Fibroblast of lung (primary cell): ENCODE data around the gene TMEM154. TPM values are rescaled to one million over a fixed set of nuclear protein-coding genes. Genes with fewer than 3 reads are reported as not detected.

Source experiments
- DNase-seq, 2 donors: peaks; one replicate each; pipeline versions ENCODE4 v3.0.0 to v3.0.0-alpha.2; 2010; ENCODE audit warnings: low read depth in 2 of 2
- H2AFZ ChIP-seq: 2 replicates; pipeline ENCODE4 v1.5.1; 2012; ENCODE audit warnings: low read length, control low read depth, inconsistent platforms
- H3K27ac ChIP-seq: 2 replicates; pipeline ENCODE4 v1.5.1; 2011; ENCODE audit warnings: low read length, control low read depth; ENCODE audit not compliant: insufficient read depth
- H3K27me3 ChIP-seq: 2 replicates; pipeline ENCODE4 v1.5.1; 2011; ENCODE audit warnings: mild to moderate bottlenecking, low read length; ENCODE audit not compliant: control insufficient read depth, insufficient read depth
- H3K36me3 ChIP-seq: 2 replicates; pipeline ENCODE4 v1.5.1; 2011; ENCODE audit warnings: low read length; ENCODE audit not compliant: control insufficient read depth, insufficient read depth
- H3K4me1 ChIP-seq: 2 replicates; pipeline ENCODE4 v1.5.1; 2011; ENCODE audit warnings: low read length; ENCODE audit not compliant: control insufficient read depth, insufficient read depth; ENCODE audit errors: extremely low read depth
- H3K4me2 ChIP-seq: 2 replicates; pipeline ENCODE4 v1.5.1; 2011; ENCODE audit warnings: low read length, control low read depth; ENCODE audit not compliant: insufficient read depth; ENCODE audit errors: extremely low read depth
- H3K4me3 ChIP-seq, 4 experiments: fragments of 200-600 bp in 1 of 4; sonication (generic) in 1 of 4; replicated peaks in 1 of 4; 2 replicates each; pipeline ENCODE4 v1.5.1; 2011 to 2016; ENCODE audit warnings: low read length in 4 of 4, low read depth in 3 of 4, mild to moderate bottlenecking in 3 of 4, control low read depth in 2 of 4, inconsistent platforms in 1 of 4, mixed read lengths in 1 of 4; ENCODE audit not compliant: insufficient read depth in 1 of 4; ENCODE audit errors: control extremely low read depth in 1 of 4
- H3K79me2 ChIP-seq: 2 replicates; pipeline ENCODE4 v1.5.1; 2012; ENCODE audit warnings: mild to moderate bottlenecking, low read length, inconsistent platforms; ENCODE audit not compliant: control insufficient read depth, insufficient read depth
- H3K9ac ChIP-seq: 2 replicates; pipeline ENCODE4 v1.5.1; 2011; ENCODE audit warnings: mild to moderate bottlenecking, low read length, control low read depth; ENCODE audit not compliant: insufficient read depth
- H3K9me3 ChIP-seq: 2 replicates; pipeline ENCODE4 v1.5.1; 2012; ENCODE audit warnings: low read depth, low read length; ENCODE audit not compliant: control insufficient read depth, insufficient read depth
- H4K20me1 ChIP-seq: 2 replicates; pipeline ENCODE4 v1.5.1; 2011; ENCODE audit warnings: low read length; ENCODE audit not compliant: control insufficient read depth, insufficient read depth; ENCODE audit errors: extremely low read depth
- CTCF ChIP-seq, 2 donors: IDR thresholded peaks in 1 of 2; conservative IDR thresholded peaks in 1 of 2; 1 replicate in 1 of 2; 2 replicates in 1 of 2; pipeline ENCODE4 v1.5.1; 2011 to 2012; ENCODE audit warnings: low read length in 2 of 2, control low read depth in 1 of 2, inconsistent platforms in 1 of 2, low read depth in 1 of 2, mild to moderate bottlenecking in 1 of 2
- EZH2 ChIP-seq: IDR thresholded peaks from 2 replicates; pipeline ENCODE4 v1.5.1; 2012; ENCODE audit warnings: low read length, control low read depth, mild to moderate bottlenecking; ENCODE audit errors: missing control alignments
- polyA plus RNA-seq, 2 donors: library from polyadenylated mRNA; depleted of rRNA in 1 of 2; stranded (reverse) in 1 of 2; unstranded in 1 of 2; fragments of >200 nt; gene quantifications; 2 replicates each; pipeline ENCODE4 v1.2.1, GENCODE V29; 2011 to 2012; ENCODE audit warnings: missing spikeins in 1 of 2
- total RNA-seq: library from RNA; depleted of rRNA; stranded (reverse); fragments of >200 nt; gene quantifications from 2 replicates; pipeline ENCODE4 v1.2.1, GENCODE V29; 2014

TMEM154 gene
- total and polyA plus RNA-seq, 2 donors (not counting 1 experiment from before 2014, with no cell fraction given) = 0.50 to 3.7 TPM

GRCh38 chr4:152587127-152587526 is 92.7 kb downstream of the TMEM154 start:
- TF ChIP-seq EZH2 = no peak
- no peak for TF ChIP-seq CTCF (conservative IDR thresholded peaks at IDR 0.05 in 1 of 2, IDR thresholded peaks at IDR 0.05 in 1 of 2; ENCODE audit: low read depth in 1 of 2, low read length in 2 of 2)
- Histone ChIP-seq H3K27ac (no peak overlapping the region), H3K4me2 (no peak overlapping the region), H3K36me3 (no peaks in the 10 kb centered on the region), H3K27me3 (no peaks in the 10 kb centered on the region), H2AFZ (no peak overlapping the region), H3K4me3 (no peak overlapping the region), H3K4me1 (peaks cover 12% of the 10 kb centered on the region), H3K79me2 (no peaks in the 10 kb centered on the region), H3K9ac (no peak overlapping the region), H3K9me3 (no peaks in the 10 kb centered on the region), H4K20me1 (no peaks in the 10 kb centered on the region)
- DNase-seq = no peak

- Histone ChIP-seq H3K4me2 (no peak overlapping the region), H3K27ac (no peak overlapping the region), H3K79me2 (no peaks in the 10 kb centered on the region), H3K4me3 (no peak overlapping the region), H4K20me1 (no peaks in the 10 kb centered on the region), H3K9ac (no peak overlapping the region), H3K4me1 (peaks cover 12% of the 10 kb centered on the region), H3K36me3 (no peaks in the 10 kb centered on the region), H3K27me3 (no peaks in the 10 kb centered on the region), H2AFZ (no peak overlapping the region), H3K9me3 (no peaks in the 10 kb centered on the region)
- no peak for TF ChIP-seq CTCF (conservative IDR thresholded peaks at IDR 0.05 in 1 of 2, IDR thresholded peaks at IDR 0.05 in 1 of 2; ENCODE audit: low read depth in 1 of 2, low read length in 2 of 2)
- TF ChIP-seq EZH2 = no peak
- no peak for DNase-seq
Observed at GRCh38 chr4:152586668-152587067, 93.1 kb downstream of the TMEM154 start.

- Histone ChIP-seq H3K9ac (no peak overlapping the region), H3K36me3 (no peaks in the 10 kb centered on the region), H3K27me3 (no peaks in the 10 kb centered on the region), H3K4me3 (peak overlapping the region in 2 of 4 experiments; percentile 24 to 29), H2AFZ (peak overlapping the region; percentile 18), H3K4me1 (no peaks in the 10 kb centered on the region), H3K27ac (no peak overlapping the region), H3K9me3 (no peaks in the 10 kb centered on the region), H4K20me1 (no peaks in the 10 kb centered on the region), H3K4me2 (peak overlapping the region; percentile 55), H3K79me2 (no peaks in the 10 kb centered on the region)
- TF ChIP-seq EZH2 (no peak), CTCF (conservative IDR thresholded peaks at IDR 0.05 in 1 of 2, IDR thresholded peaks at IDR 0.05 in 1 of 2; ENCODE audit: low read depth in 1 of 2, low read length in 2 of 2) (no peak)
- DNase-seq = peak in 1 of 2 donors; percentile 26
Observed at GRCh38 chr4:152585023-152585441, 94.8 kb downstream of the TMEM154 start.
